AG09319 (cell line): ENCODE data around the gene SLC39A2.
"Not testable (repeated sequence)": the region's sequence is repeated elsewhere in the genome, so short reads cannot be mapped to it uniquely, and the experiment has no call there.

Experiments used
- DNase-seq: peaks from one replicate; pipeline ENCODE4 v3.0.0-alpha.2; 2010; ENCODE audit warnings: low read depth; ENCODE audit errors: extremely low read depth
- TF ChIP-seq, protein P1 (sequence below): IDR thresholded peaks from 2 replicates; pipeline ENCODE4 v1.5.1; 2011; ENCODE audit warnings: low read depth, mild to moderate bottlenecking, inconsistent platforms, low read length, moderate library complexity

The SLC39A2 gene

DNA sequence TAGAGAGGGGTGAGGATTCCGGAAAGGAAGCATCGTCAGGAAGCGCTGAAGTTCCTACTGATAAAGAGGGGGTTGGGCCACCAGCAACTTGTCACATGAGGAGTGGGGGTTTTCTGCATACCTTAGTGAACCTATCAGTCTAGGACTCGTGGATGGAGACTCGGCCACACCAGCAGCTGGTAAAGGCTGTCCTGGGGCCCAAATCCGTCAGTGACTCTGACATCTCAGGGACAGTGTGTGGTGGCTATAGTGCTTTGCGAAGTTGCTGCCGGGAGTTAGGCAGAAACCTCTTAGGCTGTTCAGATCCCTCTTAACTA, 27.4 kb upstream of the SLC39A2 start:
- TF ChIP-seq, protein P1, sequence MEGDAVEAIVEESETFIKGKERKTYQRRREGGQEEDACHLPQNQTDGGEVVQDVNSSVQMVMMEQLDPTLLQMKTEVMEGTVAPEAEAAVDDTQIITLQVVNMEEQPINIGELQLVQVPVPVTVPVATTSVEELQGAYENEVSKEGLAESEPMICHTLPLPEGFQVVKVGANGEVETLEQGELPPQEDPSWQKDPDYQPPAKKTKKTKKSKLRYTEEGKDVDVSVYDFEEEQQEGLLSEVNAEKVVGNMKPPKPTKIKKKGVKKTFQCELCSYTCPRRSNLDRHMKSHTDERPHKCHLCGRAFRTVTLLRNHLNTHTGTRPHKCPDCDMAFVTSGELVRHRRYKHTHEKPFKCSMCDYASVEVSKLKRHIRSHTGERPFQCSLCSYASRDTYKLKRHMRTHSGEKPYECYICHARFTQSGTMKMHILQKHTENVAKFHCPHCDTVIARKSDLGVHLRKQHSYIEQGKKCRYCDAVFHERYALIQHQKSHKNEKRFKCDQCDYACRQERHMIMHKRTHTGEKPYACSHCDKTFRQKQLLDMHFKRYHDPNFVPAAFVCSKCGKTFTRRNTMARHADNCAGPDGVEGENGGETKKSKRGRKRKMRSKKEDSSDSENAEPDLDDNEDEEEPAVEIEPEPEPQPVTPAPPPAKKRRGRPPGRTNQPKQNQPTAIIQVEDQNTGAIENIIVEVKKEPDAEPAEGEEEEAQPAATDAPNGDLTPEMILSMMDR, result no peak
- no peak for DNase-seq

DNA sequence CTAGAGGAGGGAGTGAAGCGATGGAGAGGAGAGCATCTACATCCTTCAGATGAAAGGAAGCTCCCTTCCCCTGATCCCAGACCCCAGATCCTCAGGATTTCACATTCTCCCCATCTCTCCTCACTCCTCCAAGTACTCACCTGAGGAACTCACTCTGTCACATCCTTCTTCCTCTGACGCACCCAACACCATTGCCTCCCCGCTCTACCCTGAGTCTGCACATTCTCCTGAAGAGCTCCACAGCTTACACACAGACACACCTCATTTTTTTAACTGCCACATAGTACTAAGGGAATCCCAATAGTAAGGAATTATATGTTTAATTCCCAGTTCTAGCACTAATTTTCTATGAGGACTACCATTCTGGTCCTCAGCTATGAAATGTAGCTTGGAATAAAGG, 25.6 kb upstream of the SLC39A2 start:
- no peak for DNase-seq
- TF ChIP-seq, protein P1, result no peak

DNA sequence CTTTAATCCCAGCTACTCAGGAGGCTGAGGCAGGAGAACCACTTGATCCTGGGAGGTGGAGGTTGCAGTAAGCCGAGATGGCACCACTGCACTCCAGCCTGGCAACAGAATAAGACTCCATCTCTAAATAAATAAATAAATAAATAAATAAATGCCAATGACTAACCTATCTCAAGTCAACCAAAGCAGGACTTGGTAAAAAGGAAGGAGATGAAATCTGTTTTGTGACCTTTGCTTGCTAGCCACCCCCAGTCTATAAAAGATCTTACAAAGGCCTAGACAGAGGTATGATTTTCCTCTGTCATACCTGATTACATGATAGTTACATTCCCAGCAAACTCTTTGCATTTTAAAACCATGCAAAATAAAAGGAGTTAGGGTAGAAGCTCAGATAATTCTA, 22.8 kb upstream of the SLC39A2 start:
- no peak for DNase-seq

DNA sequence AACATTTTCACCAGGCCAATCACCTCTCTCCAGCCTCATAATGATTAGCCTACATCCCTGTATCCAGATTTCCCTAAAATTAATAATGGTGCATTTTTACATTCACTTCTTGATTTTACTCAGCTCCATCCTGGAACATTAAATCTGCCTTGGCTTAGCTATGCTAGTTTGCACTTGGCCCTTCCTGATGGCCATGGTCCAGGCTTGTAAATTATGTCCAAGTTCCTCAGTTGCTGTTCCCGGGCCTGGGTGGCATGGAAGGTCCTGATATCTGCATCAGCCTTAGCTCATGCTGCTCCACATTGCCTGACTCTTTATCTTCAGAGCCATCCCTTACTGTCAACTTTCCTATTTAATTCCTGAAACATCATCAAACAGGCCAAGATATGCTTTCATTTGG, 20.4 kb upstream of the SLC39A2 start:
- TF ChIP-seq, protein P1, result no peak
- DNase-seq, result no peak

More for the DNA sequence above, 22.8 kb upstream of the SLC39A2 start:
- TF ChIP-seq, protein P1, result no peak

DNA sequence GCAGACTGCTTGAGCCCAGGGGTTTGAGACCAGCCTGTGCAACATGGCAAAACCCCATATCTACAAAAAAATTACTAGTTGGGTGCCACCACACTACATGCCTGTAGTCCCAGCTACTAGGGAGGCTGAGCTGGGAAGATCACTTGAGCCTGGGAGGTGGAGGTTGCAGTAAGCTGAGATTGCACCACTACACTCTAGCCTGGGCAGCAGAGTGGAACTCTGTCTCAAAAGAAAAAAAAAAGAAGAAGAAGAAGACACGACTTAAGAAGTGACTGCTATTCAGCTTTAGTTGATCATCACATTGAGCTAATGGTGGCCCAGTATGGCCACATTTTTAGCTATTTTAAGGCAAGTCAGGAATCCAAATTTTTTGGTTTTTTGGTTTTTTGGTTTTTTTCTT, 18.2 kb upstream of the SLC39A2 start:
- TF ChIP-seq, protein P1, result no peak
- DNase-seq, result no peak

DNA sequence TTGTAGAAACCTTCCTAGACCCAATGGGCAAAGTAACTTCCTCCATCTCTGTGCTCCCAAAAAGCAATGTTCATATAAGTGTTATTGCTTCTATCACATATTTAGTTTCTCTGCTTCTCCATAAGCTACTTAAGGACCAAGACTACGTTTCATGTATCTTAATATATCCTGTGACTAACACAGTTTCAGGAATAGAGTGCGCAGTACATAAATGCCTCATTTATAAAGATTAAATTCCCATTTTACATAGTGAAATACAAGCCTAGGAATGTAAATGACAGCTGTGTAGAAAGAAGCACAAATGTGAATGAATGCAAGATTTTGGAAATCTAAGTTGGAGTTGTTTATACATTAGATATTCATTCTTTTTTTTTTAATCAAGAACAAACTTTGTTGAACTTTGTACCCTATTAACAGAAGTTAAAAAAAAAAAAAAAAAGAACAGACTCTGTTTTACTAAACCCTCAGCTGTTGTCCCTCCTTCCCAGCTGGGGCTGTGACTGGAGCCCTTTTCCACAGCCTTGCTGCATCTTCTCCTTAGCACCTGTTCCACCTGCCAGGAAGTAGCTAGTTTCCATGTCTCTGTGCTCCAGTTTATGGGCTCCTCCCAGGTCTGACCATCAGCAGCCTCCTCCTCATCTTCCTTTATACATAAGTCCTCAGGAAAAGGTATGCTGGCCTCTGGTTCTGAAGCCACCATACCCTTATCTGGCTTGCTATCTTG, 16.3 kb upstream of the SLC39A2 start:
- no peak for DNase-seq

DNA sequence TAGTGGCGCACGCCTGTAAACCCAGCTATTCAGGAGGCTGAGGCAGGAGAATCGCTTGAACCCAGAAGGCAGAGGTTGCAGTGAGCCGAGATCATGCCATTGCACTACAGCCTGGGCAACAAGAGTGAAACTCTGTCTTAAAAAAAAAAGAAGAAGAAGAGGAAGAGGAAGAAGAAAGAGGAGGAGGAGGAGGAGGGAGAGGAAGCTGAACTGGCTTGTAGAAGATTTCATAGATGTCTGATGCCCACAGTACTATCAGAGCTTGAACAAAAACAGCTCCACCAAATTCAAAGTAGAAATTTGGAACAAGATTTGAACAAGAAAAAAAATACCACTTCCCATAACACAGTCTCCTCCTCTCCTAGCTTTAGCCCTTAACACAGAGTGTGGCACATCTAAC, 13.4 kb upstream of the SLC39A2 start:
- DNase-seq, result not testable (repeated sequence)

More for the DNA sequence above, 16.3 kb upstream of the SLC39A2 start:
- TF ChIP-seq, protein P1, result no peak

DNA sequence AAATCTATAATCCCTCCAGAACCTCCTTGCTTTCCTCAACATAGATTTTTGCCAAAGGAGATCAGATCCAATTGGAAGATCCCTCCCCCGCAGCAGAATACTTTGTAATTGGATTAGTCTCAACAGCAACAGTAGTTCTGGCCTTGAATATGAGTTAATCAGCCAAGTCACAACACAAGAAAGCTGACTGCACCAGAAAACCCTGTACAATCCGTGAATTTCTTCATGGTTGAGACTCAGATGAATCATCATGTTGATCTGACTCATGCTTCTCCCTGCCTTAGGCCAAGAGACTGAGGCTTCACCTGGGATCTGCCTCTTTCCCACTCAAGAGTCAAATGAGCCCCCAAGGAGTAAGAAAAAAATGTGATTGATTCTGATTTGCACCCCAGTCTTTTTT, 12.3 kb upstream of the SLC39A2 start:
- peak; percentile 69 for DNase-seq
- TF ChIP-seq, protein P1, result no peak
